IPS DF 19.7 (cell line): ENCODE data around the gene AATF.

ENCODE experiments used
- DNase-seq: peaks from one replicate; pipeline ENCODE4 v3.0.0-alpha.2; 2013; ENCODE audit warnings: low read depth, low spot score

AATF gene

GRCh38 chr17:37079065-37079708 lies 130.4 kb downstream of the AATF start:
- DNase-seq = no peak

- DNase-seq = no peak
Observed at GRCh38 chr17:37079735-37080134, 131.0 kb downstream of the AATF start.

GRCh38 chr17:37081287-37081686 lies 132.5 kb downstream of the AATF start:
- no peak for DNase-seq

GRCh38 chr17:37082311-37082860 lies 133.6 kb downstream of the AATF start:
- DNase-seq = no peak

- no peak for DNase-seq
Observed at GRCh38 chr17:37082985-37083384, 134.2 kb downstream of the AATF start.

GRCh38 chr17:37083456-37083855 lies 134.7 kb downstream of the AATF start:
- no peak for DNase-seq

GRCh38 chr17:37084372-37084771 lies 135.6 kb downstream of the AATF start:
- no peak for DNase-seq

DNA sequence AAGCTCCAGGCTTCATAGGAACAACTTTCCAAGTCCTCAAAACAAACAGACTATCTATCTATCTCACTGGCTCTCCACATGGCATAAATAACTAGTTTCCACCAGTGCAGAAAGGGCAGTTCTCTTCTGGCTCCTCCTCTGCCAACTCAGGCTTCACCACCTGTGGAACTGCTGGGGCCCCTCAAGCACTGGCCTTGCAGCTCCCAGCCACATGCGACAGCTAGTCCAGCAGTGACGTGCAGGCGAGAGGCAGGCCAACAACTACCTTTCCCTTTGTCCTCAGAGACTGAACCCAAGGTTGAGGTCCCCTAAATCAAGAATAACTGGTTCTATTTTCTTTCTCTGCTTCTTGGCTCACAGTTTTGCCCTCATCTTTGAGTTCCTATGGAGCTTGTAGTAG lies 137.6 kb downstream of the AATF start:
- DNase-seq = no peak

DNA sequence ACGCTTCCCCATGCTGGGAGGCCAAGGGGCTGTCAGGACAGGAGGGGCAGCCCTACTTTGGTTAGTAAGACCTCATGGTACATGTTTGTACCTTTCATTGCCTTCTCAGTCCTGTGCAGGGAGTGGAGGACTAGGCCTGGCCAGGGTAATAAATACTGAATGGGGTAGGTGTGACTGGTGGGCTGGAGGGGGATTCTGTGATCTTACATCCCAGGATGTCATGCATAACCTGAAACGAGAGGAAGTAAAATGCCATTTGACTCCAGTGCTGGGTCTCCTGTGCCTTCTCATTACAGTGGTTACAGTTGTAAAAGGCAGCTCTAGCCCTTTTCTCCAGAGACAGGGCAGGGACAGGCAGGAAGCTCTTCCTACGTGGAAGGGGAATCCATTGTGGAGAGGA lies 138.2 kb downstream of the AATF start:
- DNase-seq = no peak

DNA sequence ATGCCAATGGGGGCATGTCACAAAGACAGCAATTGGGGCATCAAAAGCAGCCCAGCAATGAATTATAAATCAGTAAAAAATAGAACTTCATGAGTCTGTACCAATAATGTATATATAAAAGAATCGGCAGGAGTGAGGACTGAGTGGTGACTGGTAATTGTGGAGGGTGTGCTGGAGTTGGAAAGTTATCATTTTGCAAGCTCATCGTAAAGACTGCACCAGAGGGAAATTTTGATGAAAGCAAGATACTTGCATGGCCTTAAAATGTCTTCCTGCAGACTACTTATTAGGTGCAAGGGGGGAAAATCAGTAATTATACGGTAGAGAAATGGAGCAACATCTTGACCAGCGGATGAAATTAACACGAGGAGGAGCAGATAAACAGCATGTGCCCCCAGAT lies 138.9 kb downstream of the AATF start:
- DNase-seq = no peak

DNA sequence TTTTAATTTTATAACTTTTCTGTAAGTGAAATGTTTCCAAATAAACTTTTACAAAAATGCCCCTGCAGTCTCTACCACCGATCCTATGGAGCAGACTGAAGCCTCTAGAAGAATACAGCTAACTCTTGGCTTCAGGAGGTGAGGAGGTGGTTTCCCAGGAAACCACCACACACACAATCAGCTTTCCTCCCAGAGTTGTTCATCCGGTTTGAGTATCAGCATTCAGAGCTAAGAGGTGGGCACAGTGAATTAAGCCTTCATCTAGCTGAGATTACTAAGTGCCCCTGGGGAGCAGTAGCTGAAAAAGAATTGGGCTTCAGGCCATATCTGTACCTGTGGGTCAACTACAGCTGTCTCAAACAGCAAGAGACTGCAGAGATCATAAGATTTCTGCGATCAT lies 139.7 kb downstream of the AATF start:
- DNase-seq = no peak

DNA sequence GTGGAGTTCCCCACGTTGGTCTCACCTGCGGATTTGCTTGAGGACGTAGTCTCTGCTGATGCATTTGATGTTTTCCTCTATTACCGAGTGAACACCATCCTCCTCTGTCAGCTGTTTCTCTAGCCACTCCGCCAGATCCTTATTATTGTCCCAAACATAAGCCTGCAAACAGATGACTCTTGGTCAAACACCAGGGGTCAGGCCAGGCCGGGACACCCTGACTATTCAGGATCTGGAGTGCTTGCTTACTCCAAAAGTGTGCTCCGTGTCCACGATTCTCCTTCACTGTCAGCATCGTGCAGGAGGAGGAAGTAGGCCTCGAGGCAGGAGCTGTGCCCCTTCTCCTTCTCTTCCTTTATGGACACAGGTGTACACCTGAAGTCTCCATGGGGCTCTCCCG lies 140.2 kb downstream of the AATF start:
- DNase-seq = no peak

- DNase-seq = no peak
Observed at GRCh38 chr17:37089956-37090355, 141.2 kb downstream of the AATF start.

- no peak for DNase-seq
Observed at GRCh38 chr17:37090941-37091340, 142.2 kb downstream of the AATF start.

DNA sequence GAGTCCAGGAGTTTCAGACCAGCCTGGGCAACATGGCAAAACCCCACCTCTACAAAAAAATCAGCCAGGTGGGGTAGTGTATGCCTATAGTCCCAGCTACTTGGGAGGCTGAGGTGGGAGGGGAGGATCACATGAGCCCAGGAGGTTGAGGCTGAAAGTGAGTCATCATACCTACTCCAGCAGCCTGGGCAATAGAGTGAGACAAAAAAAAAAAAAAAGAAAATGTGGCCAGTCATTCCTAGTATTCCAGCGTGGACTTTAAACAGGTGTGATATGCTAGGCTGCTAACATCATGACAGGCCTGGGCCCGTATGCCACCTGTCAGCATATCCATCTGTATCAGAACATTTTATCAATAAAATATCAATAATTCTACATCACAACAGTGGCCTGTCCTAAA lies 143.3 kb downstream of the AATF start:
- DNase-seq = no peak

- DNase-seq = no peak
Observed at GRCh38 chr17:37092701-37093100, 143.9 kb downstream of the AATF start.

GRCh38 chr17:37094391-37094790 lies 145.6 kb downstream of the AATF start:
- DNase-seq = no peak

DNA sequence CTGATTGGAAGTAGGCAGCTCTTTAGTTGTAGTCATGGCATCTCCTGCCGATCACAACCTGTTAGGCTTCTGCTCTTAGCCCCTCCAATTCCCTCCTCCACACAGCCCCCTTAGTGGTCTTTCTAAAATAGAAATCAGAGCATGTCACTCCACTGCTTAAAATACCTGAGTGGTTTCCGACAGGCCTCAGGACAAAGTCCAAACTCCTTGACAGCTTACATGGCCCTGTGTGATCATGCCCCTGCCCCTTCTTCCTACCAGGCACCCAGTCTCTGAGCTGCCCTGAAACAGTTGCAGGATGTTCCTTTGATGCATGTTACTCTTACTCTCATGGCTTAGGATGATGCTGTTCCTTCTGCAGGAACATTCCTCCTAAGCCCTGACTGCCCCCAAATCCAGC lies 147.3 kb downstream of the AATF start:
- DNase-seq = no peak

DNA sequence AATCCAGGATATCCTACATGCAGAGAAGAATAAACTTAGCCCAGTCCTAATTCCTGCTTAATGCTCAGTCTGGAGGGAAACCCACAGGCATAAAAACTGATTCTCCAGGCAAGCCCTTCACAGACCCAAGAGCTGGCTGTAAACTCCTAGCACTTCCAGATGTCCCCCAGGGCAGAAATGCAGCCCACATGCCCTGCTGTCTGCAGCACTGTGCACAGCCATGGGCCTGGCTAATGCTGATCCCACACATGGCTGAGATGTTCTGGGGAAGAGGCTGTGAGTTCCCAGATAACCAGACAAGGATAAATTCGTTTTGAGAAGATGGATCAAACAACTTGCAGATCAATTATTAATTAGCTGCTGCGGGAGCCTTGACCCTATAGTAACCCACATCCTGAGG lies 148.4 kb downstream of the AATF start:
- no peak for DNase-seq

DNA sequence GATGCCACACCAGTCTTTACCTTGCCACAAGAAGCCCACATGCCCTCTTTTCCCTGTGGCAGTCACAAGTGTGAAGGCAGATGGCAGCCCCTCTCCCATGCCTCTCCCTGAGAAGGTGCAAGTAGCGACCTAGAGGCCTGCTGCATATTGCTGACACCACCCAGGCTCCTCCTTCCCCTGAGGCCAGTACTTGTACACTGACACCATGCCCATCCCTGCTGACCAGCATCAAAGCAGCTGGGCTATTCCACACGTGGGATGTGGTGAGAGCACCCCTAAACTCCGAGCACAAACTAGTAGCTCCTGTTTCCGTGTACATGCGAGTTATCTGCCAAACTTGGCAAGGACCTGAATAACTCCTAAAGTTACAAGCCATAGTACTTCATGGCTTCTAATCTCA lies 149.4 kb downstream of the AATF start:
- no peak for DNase-seq

DNA sequence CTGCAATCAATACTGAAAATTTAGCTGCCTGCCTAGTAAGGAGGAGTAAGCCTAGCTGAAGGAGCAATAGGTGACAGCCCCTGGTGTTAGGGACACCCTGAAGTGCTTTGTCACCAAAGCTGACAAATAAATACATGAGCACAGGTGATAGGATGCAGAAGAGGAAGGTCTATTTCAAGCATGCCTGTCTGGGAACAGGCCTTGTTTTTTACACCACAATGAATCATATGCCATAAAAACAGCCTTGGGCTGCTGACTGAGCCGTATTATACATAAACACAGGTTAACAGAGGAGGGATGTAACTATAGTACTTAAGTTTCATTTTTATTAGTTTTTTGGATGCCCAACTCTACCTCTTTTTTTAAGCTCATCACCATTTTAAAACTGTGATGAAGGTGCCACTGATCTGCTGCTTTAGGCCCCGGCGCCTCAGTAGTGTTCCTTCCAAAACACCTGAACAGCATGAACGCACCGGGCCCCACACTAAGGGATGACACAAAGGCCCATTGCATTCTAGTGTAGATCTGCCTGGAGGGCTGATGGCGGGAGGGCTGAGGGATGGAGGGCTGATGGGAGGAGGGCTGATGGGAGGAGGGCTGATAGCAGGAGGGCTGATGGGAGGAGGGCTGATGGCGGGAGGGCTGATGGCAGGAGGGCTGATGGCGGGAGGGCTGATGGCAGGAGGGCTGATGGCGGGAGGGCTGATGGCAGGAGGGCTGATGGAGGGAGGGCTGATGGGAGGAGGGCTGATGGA lies 150.3 kb downstream of the AATF start:
- no peak for DNase-seq

DNA sequence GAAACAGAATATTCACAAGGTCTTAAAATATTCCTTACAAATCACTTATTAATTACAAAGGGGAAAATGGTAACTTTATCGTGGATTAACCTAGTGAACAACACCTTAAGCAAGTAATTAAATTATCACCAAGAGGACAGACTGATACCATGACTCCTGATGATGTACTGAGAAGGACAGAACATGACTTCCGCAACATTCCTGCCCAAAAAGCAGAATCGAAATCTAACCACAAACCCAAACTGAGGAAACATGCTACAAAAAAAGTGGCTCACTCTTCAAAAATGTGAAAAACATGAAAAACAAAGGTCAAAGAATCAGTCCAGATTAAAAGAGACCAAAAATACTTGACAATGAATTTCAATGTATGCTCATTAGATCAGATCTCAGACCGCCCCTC lies 151.5 kb downstream of the AATF start:
- no peak for DNase-seq

GRCh38 chr17:37101306-37101705 lies 152.6 kb downstream of the AATF start:
- DNase-seq = no peak
